Epidermal melanocyte (primary cell): Measurements from ENCODE around the gene ZNF337.
"Not testable (repeated sequence)": the region's sequence is repeated elsewhere in the genome, so short reads cannot be mapped to it uniquely, and the experiment has no call there.

Experiments used
- DNase-seq: peaks from one replicate; pipeline ENCODE4 v3.0.0; 2011; ENCODE audit warnings: low spot score; ENCODE audit not compliant: insufficient read length

The ZNF337 gene

GRCh38 chr20:25630615-25631014 is 66.0 kb downstream of the ZNF337 start:
- not testable (repeated sequence) for DNase-seq

DNA sequence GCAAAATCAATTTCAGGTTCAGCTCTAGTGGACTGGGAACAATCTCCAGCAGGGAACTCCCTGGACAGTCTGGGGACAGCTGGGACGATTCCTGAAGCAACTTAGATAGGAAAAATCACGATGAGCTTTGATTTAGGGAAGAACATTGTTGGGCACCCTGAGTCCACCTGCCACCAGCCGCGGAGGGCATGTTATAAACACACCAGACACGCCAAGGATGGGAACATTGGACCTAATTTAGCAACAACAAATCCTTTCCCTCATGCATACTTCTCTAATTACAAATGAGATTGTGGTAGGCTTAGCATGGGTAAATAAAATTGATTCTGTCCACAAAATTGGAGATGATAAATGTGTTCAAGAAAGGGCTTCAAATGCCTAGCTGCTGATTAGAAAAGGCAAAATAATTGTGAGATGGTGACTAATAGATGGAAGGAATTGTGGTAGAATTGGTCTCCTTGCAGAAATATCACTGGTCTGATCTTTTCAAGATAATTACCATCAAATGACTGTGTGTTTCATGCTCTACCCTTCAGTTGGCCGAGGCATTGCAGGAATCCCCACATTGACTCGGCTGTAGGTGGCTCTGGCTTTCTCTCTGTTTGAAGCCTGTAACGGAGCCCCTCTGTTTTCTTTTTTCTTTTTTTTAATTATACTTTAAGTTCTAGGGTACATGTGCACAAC is 66.7 kb downstream of the ZNF337 start:
- DNase-seq: no peak

- DNase-seq: no peak
Measured at GRCh38 chr20:25626779-25627178, 69.9 kb downstream of the ZNF337 start.

DNA sequence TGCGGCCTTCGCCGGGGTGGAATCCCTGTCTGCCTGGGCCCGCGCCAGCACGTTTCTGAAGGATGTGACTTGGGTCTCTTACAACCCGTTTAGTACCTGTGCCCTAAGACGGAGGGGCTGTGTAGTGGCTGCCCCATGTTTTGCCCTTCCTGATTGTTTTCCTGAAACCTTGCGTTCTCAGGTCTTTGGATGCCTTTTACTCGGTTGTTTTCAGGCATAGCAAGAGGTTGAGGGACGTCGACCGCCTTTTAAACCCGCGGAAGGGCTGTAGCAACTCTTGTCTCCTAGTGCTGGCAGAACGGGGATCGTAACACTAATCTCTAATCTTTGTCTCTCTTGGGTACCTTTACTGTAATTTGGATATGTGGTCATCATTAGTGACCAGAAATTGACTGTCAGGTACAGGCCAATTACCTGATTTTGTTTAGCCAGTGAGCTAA is 72.1 kb downstream of the ZNF337 start:
- no peak for DNase-seq
